WTC11 (cell line): Measurements from ENCODE around the gene UBAC2. TPM values are rescaled to one million over a fixed set of nuclear protein-coding genes. Genes with fewer than 3 reads are reported as not detected.

Experiments
- ATAC-seq: fragments of 200-7000 bp; cut with Tn5 transposase; 2 replicates; pipeline ENCODE4 v1.10.0; 2021; ENCODE audit warnings: mild to moderate bottlenecking, moderate library complexity
- CTCF ChIA-PET: fragments of 300-600 bp; sonication (Branson Sonifier 250); formaldehyde crosslinking; loops from one replicate; lab custom pipeline; 2021; ENCODE audit warnings: antibody characterized with exemption; lab: Charles Lee
- POLR2A ChIA-PET: fragments of 350-600 bp; sonication (Branson Sonifier 250); formaldehyde crosslinking; loops from one replicate; lab custom pipeline; 2021; ENCODE audit warnings: antibody characterized with exemption; lab: Charles Lee
- DNase-seq: peaks from one replicate; pipeline ENCODE4 v3.0.0; 2021; ENCODE audit warnings: low spot score
- H3K27ac Mint-ChIP-seq: 2 replicates; pipeline ENCODE4 v1.8.0; 2021; ENCODE audit warnings: mixed read lengths
- H3K27me3 Mint-ChIP-seq: 2 replicates; pipeline ENCODE4 v1.8.0; 2021; ENCODE audit warnings: low read depth, mild to moderate bottlenecking, moderate library complexity, mixed read lengths
- H3K36me3 Mint-ChIP-seq: 2 replicates; pipeline ENCODE4 v1.8.0; 2021; ENCODE audit warnings: mixed read lengths
- H3K4me1 Mint-ChIP-seq: 2 replicates; pipeline ENCODE4 v1.8.0; 2022; ENCODE audit warnings: mixed read lengths
- H3K4me3 Mint-ChIP-seq: 2 replicates; pipeline ENCODE4 v1.8.0; 2021; ENCODE audit warnings: mild to moderate bottlenecking, moderate library complexity, mixed read lengths
- H3K9me3 Mint-ChIP-seq: 2 replicates; pipeline ENCODE4 v1.8.0; 2021; ENCODE audit warnings: mixed read lengths
- AR ChIP-seq: fragments of 250-450 bp; sonication (Bioruptor Pico); IDR thresholded peaks from 2 replicates; pipeline ENCODE4 v1.9.0; 2021; ENCODE audit warnings: mild to moderate bottlenecking
- ATF1 ChIP-seq: sonication (generic); formaldehyde crosslinking; IDR thresholded peaks from 2 replicates; pipeline ENCODE4 v1.8.1; 2023; ENCODE audit warnings: mild to moderate bottlenecking, moderate library complexity, missing genetic modification reagents
- CBFB ChIP-seq: sonication (generic); formaldehyde crosslinking; IDR thresholded peaks from 2 replicates; pipeline ENCODE4 v1.8.1; 2022; ENCODE audit warnings: mild to moderate bottlenecking, low read depth, missing genetic modification reagents
- CREM ChIP-seq: sonication (generic); formaldehyde crosslinking; IDR thresholded peaks from 2 replicates; pipeline ENCODE4 v1.8.1; 2022; ENCODE audit warnings: mild to moderate bottlenecking, missing genetic modification reagents, moderate library complexity
- IRF1 ChIP-seq: sonication (generic); formaldehyde crosslinking; IDR thresholded peaks from 2 replicates; pipeline ENCODE4 v1.8.0; 2023; ENCODE audit warnings: missing genetic modification reagents
- IRF2 ChIP-seq: sonication (generic); formaldehyde crosslinking; IDR thresholded peaks from 2 replicates; pipeline ENCODE4 v1.8.0; 2022; ENCODE audit warnings: low read depth, missing genetic modification reagents, borderline replicate concordance
- JUN ChIP-seq: sonication (generic); formaldehyde crosslinking; IDR thresholded peaks from 2 replicates; pipeline ENCODE4 v1.8.0; 2023; ENCODE audit warnings: mild to moderate bottlenecking, missing genetic modification reagents
- TCF7 ChIP-seq: sonication (generic); formaldehyde crosslinking; IDR thresholded peaks from 2 replicates; pipeline ENCODE4 v1.8.0; 2022; ENCODE audit warnings: mild to moderate bottlenecking, low read depth, missing genetic modification reagents, moderate library complexity
- ZBTB21 ChIP-seq: sonication (generic); formaldehyde crosslinking; IDR thresholded peaks from 2 replicates; pipeline ENCODE4 v1.8.1; 2023; ENCODE audit warnings: mild to moderate bottlenecking, missing genetic modification reagents, borderline replicate concordance
- ZBTB43 ChIP-seq: sonication (generic); formaldehyde crosslinking; IDR thresholded peaks from 2 replicates; pipeline ENCODE4 v1.8.1; 2023; ENCODE audit warnings: mild to moderate bottlenecking, missing genetic modification reagents
- ZNF138 ChIP-seq: sonication (generic); formaldehyde crosslinking; conservative IDR thresholded peaks from 2 replicates; pipeline ENCODE4 v1.8.1; 2022; ENCODE audit warnings: mild to moderate bottlenecking, moderate library complexity, missing genetic modification reagents
- ZNF263 ChIP-seq: sonication (generic); formaldehyde crosslinking; IDR thresholded peaks from 2 replicates; pipeline ENCODE4 v1.8.1; 2022; ENCODE audit warnings: low read depth, mild to moderate bottlenecking, moderate library complexity, missing genetic modification reagents
- total RNA-seq: library from RNA; stranded (reverse); gene quantifications from 3 replicates; pipeline ENCODE4 v1.2.3, GENCODE V29; 2021
- TF ChIP-seq, protein P1 (sequence below): fragments of 250-450 bp; sonication (Bioruptor Pico); IDR thresholded peaks from 2 replicates; pipeline ENCODE4 v1.9.0; 2021; ENCODE audit warnings: moderate library complexity, mild to moderate bottlenecking, inconsistent platforms, borderline replicate concordance
- TF ChIP-seq, protein P2 (sequence below): fragments of 250-450 bp; sonication (Bioruptor Pico); IDR thresholded peaks from 2 replicates; pipeline ENCODE4 v1.8.0; 2021; ENCODE audit warnings: mild to moderate bottlenecking
- TF ChIP-seq, protein P3 (sequence below): sonication (generic); formaldehyde crosslinking; IDR thresholded peaks from 2 replicates; pipeline ENCODE4 v1.8.1; 2022; ENCODE audit warnings: low read depth, missing genetic modification reagents, borderline replicate concordance
- TF ChIP-seq, protein P4 (sequence below): sonication (generic); formaldehyde crosslinking; IDR thresholded peaks from 2 replicates; pipeline ENCODE4 v1.8.0; 2022; ENCODE audit warnings: mild to moderate bottlenecking, missing genetic modification reagents

UBAC2 gene
- total RNA-seq, 1 experiment from 2014 or later = 64.7 TPM

GRCh38 chr13:99287551-99287950 is 86.9 kb downstream of the UBAC2 start (continued):
- TF ChIP-seq ZBTB43 (CRISPR knock-in tag) = no peak
- no peak for TF ChIP-seq ATF1 (CRISPR knock-in tag)
- no peak for TF ChIP-seq TCF7 (CRISPR knock-in tag)
- TF ChIP-seq, protein P1, sequence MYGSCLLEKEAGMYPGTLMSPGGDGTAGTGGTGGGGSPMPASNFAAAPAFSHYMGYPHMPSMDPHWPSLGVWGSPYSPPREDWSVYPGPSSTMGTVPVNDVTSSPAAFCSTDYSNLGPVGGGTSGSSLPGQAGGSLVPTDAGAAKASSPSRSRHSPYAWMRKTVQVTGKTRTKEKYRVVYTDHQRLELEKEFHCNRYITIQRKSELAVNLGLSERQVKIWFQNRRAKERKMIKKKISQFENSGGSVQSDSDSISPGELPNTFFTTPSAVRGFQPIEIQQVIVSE (CRISPR knock-in tag) = no peak
- no peak for TF ChIP-seq CBFB (CRISPR knock-in tag)
- TF ChIP-seq, protein P2, sequence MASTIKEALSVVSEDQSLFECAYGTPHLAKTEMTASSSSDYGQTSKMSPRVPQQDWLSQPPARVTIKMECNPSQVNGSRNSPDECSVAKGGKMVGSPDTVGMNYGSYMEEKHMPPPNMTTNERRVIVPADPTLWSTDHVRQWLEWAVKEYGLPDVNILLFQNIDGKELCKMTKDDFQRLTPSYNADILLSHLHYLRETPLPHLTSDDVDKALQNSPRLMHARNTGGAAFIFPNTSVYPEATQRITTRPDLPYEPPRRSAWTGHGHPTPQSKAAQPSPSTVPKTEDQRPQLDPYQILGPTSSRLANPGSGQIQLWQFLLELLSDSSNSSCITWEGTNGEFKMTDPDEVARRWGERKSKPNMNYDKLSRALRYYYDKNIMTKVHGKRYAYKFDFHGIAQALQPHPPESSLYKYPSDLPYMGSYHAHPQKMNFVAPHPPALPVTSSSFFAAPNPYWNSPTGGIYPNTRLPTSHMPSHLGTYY (CRISPR knock-in tag) = no peak
- TF ChIP-seq AR (CRISPR knock-in tag) = no peak
- TF ChIP-seq, all 79 proteins: peak for 0

- DNase-seq = no peak
- CTCF ChIA-PET = no interaction called here
- no peak for ATAC-seq
Observed at GRCh38 chr13:99288089-99288488, 87.4 kb downstream of the UBAC2 start.

More at GRCh38 chr13:99288089-99288488, 87.4 kb downstream of the UBAC2 start:
- Mint-ChIP-seq H3K4me3 (no peak overlapping the region), H3K36me3 (no peaks in the 10 kb centered on the region), H3K27ac (0 out of 2 replicates have a peak overlapping the region, but pooled peaks have one; percentile 15), H3K4me1 (no peaks in the 10 kb centered on the region), H3K9me3 (no peaks in the 10 kb centered on the region), H3K27me3 (no peaks in the 10 kb centered on the region)
- TF ChIP-seq JUN (CRISPR knock-in tag) = no peak
- TF ChIP-seq ZBTB21 (CRISPR knock-in tag) = no peak
- TF ChIP-seq, protein P3, sequence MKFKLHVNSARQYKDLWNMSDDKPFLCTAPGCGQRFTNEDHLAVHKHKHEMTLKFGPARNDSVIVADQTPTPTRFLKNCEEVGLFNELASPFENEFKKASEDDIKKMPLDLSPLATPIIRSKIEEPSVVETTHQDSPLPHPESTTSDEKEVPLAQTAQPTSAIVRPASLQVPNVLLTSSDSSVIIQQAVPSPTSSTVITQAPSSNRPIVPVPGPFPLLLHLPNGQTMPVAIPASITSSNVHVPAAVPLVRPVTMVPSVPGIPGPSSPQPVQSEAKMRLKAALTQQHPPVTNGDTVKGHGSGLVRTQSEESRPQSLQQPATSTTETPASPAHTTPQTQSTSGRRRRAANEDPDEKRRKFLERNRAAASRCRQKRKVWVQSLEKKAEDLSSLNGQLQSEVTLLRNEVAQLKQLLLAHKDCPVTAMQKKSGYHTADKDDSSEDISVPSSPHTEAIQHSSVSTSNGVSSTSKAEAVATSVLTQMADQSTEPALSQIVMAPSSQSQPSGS (CRISPR knock-in tag) = no peak
- no peak for TF ChIP-seq IRF2
- TF ChIP-seq CREM (CRISPR knock-in tag) = no peak
- TF ChIP-seq, protein P4, sequence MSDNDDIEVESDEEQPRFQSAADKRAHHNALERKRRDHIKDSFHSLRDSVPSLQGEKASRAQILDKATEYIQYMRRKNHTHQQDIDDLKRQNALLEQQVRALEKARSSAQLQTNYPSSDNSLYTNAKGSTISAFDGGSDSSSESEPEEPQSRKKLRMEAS = no peak
- no peak for TF ChIP-seq AR (CRISPR knock-in tag)
- TF ChIP-seq, protein P1 (CRISPR knock-in tag) = no peak
- TF ChIP-seq IRF1 (CRISPR knock-in tag) = no peak
- no peak for TF ChIP-seq ZNF263
- TF ChIP-seq ZNF138 (CRISPR knock-in tag) = no peak
- POLR2A ChIA-PET = no interaction called here
